OCI-LY7 (cell line): ENCODE measurements around the gene ROCK2. TPM values are rescaled to one million over a fixed set of nuclear protein-coding genes. Genes with fewer than 3 reads are reported as not detected.

ENCODE experiments used
- BruUV-seq: library from RNA; stranded (reverse); fragments of 400-500 nt; replicated peaks from 2 replicates; lab custom pipeline; 2021; lab: Mats Ljungman, UMichigan
- CTCF ChIA-PET: fragments of 300-600 bp; sonication (Branson Sonifier 250); formaldehyde crosslinking; loops from one replicate; lab custom pipeline; 2022; ENCODE audit warnings: antibody characterized with exemption; ENCODE audit not compliant: unreplicated experiment; lab: Charles Lee
- POLR2A ChIA-PET: fragments of 300-600 bp; sonication (Branson Sonifier 250); formaldehyde crosslinking; loops from one replicate; lab custom pipeline; 2022; ENCODE audit warnings: antibody characterized with exemption; lab: Charles Lee
- DNase-seq: peaks from one replicate; pipeline ENCODE4 v3.0.0-alpha.2; 2015; ENCODE audit warnings: low spot score
- H2AFZ ChIP-seq: fragments of 200-600 bp; sonication (generic), shearing (Covaris generic); 2 replicates; pipeline ENCODE4 v1.6.1; 2014; ENCODE audit warnings: mild to moderate bottlenecking, antibody characterized with exemption, low read length, moderate library complexity
- H3K27ac ChIP-seq: fragments of 200-600 bp; sonication (generic); 2 replicates; pipeline ENCODE4 v1.5.1; 2014; ENCODE audit warnings: mixed run types, low read depth, mild to moderate bottlenecking, moderate library complexity, low read length, inconsistent platforms; ENCODE audit not compliant: poor library complexity, severe bottlenecking
- H3K36me3 ChIP-seq: fragments of 200-600 bp; sonication (generic); 2 replicates; pipeline ENCODE4 v1.6.1; 2014; ENCODE audit warnings: mild to moderate bottlenecking, antibody characterized with exemption, low read length, moderate library complexity, mixed read lengths; ENCODE audit not compliant: insufficient read depth
- H3K4me1 ChIP-seq: fragments of 200-600 bp; sonication (generic); 2 replicates; pipeline ENCODE4 v1.5.1; 2014; ENCODE audit warnings: mild to moderate bottlenecking, low read length; ENCODE audit not compliant: insufficient read depth, poor library complexity, severe bottlenecking
- H3K4me2 ChIP-seq: fragments of 200-600 bp; sonication (generic); 2 replicates; pipeline ENCODE4 v1.6.1; 2014; ENCODE audit warnings: mild to moderate bottlenecking, low read length
- H3K4me3 ChIP-seq: fragments of 200-600 bp; sonication (generic); 2 replicates; pipeline ENCODE4 v1.5.1; 2014; ENCODE audit warnings: mild to moderate bottlenecking, low read depth, low read length; ENCODE audit not compliant: poor library complexity, severe bottlenecking
- H3K79me2 ChIP-seq: fragments of 200-600 bp; sonication (generic); 2 replicates; pipeline ENCODE4 v1.6.1; 2016; ENCODE audit warnings: low read depth, mild to moderate bottlenecking, low read length, moderate library complexity, mixed read lengths; ENCODE audit not compliant: insufficient read depth
- H3K9me2 ChIP-seq: fragments of 200-600 bp; sonication (generic); 2 replicates; pipeline ENCODE4 v1.6.1; 2016; ENCODE audit warnings: mild to moderate bottlenecking, low read length, mixed read lengths; ENCODE audit not compliant: insufficient read depth
- H3K9me3 ChIP-seq: fragments of 200-600 bp; sonication (generic); 2 replicates; pipeline ENCODE4 v1.6.1; 2014; ENCODE audit warnings: mild to moderate bottlenecking, mixed run types, low read length, mixed read lengths
- H4K20me1 ChIP-seq: fragments of 200-600 bp; sonication (generic); 2 replicates; pipeline ENCODE4 v1.6.1; 2014; ENCODE audit warnings: mild to moderate bottlenecking, antibody characterized with exemption, low read length, moderate library complexity, mixed read lengths; ENCODE audit not compliant: insufficient read depth
- EZH2phosphoT487 ChIP-seq: fragments of 200-600 bp; sonication (generic); IDR thresholded peaks from 2 replicates; pipeline ENCODE4 v1.6.1; 2018; ENCODE audit warnings: low read depth, borderline replicate concordance, mild to moderate bottlenecking, mixed run types, antibody characterized with exemption, low read length, moderate library complexity, mixed read lengths
- intact Hi-C: fragments of 100-400 bp; cut with micrococcal nuclease; formaldehyde crosslinking; loops from one replicate; pipeline ENCODE4 v1.10.0; 2022; ENCODE audit not compliant: unreplicated experiment
- total RNA-seq, 2 experiments: library from RNA; depleted of rRNA in 1 of 2; stranded (reverse); fragments of >200 nt in 1 of 2; shearing (Covaris generic) in 1 of 2; gene quantifications; 2 replicates each; pipeline ENCODE4 v1.2.3, GENCODE V29; 2014 to 2022
- TF ChIP-seq, protein P1 (sequence below): fragments of 200-600 bp; sonication (generic); conservative IDR thresholded peaks from 2 replicates; pipeline ENCODE4 v1.5.1; 2014; ENCODE audit warnings: mild to moderate bottlenecking, antibody characterized with exemption, low read length, moderate library complexity, mixed read lengths

The ROCK2 gene
- total RNA-seq, 2 experiments from 2014 or later = 12.4 to 21.0 TPM

DNA sequence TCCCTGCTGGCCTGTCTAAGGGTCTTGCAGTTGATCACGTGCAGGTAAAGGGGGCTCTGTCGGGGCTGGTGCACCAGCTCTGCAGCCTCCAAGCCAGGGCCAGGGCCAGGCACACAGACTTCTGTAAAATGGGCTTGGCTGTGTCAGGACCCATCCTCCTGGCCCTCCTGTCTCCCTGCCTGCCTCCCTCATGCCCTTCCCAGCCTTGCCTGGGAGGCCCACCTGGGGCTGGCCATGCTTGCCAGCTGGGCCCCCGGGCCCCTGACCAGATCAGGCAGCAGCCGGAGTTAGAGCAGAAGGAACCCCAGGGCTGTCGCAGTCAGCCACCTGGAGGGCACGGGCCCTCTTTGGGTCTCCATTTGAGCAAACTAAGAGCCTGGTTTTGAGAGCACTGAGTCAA lies 187.1 kb downstream of the ROCK2 start:
- peaks cover 14% of the 10 kb centered on the region for H3K4me1 ChIP-seq
- ChIA-PET POLR2A (interaction anchor here (0.6 kb wide), 1 partner anchor 53 kb away, joined by 3 read pairs; no protein-coding TSS in a partner anchor), CTCF (interaction anchor here (0.6 kb wide), 1 partner anchor 628 kb away, joined by 5 read pairs; no protein-coding TSS in a partner anchor)
- no peak overlapping the region for H3K4me3 ChIP-seq
- H3K27ac ChIP-seq = no peak overlapping the region
- H4K20me1 ChIP-seq = no peaks in the 10 kb centered on the region; the same call in 1 of the 2 replicates
- no peaks in the 10 kb centered on the region for H3K79me2 ChIP-seq
- no peaks in the 10 kb centered on the region for H3K9me3 ChIP-seq
- no peak overlapping the region for H3K4me2 ChIP-seq
- BruUV-seq = no TSS peak
- no peaks in the 10 kb centered on the region for H3K9me2 ChIP-seq
- no peak overlapping the region for H2AFZ ChIP-seq
- TF ChIP-seq, protein P1, sequence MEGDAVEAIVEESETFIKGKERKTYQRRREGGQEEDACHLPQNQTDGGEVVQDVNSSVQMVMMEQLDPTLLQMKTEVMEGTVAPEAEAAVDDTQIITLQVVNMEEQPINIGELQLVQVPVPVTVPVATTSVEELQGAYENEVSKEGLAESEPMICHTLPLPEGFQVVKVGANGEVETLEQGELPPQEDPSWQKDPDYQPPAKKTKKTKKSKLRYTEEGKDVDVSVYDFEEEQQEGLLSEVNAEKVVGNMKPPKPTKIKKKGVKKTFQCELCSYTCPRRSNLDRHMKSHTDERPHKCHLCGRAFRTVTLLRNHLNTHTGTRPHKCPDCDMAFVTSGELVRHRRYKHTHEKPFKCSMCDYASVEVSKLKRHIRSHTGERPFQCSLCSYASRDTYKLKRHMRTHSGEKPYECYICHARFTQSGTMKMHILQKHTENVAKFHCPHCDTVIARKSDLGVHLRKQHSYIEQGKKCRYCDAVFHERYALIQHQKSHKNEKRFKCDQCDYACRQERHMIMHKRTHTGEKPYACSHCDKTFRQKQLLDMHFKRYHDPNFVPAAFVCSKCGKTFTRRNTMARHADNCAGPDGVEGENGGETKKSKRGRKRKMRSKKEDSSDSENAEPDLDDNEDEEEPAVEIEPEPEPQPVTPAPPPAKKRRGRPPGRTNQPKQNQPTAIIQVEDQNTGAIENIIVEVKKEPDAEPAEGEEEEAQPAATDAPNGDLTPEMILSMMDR = no peak
- TF ChIP-seq EZH2phosphoT487 = no peak
- intact Hi-C loops = no loop called here
- DNase-seq = no peak
- H3K36me3 ChIP-seq = no peaks in the 10 kb centered on the region

GRCh38 chr2:11156396-11157075 lies 187.9 kb downstream of the ROCK2 start:
- Histone ChIP-seq H3K27ac (no peak overlapping the region), H2AFZ (no peak overlapping the region), H3K4me3 (peak overlapping the region; percentile 80), H3K4me1 (peaks cover 14% of the 10 kb centered on the region), H4K20me1 (no peaks in the 10 kb centered on the region; the same call in 1 of the 2 replicates), H3K9me3 (no peaks in the 10 kb centered on the region), H3K9me2 (no peaks in the 10 kb centered on the region), H3K79me2 (no peaks in the 10 kb centered on the region), H3K36me3 (no peaks in the 10 kb centered on the region), H3K4me2 (peak overlapping the region; percentile 73)
- intact Hi-C loops = no loop called here
- ChIA-PET CTCF (interaction anchor here (0.6 kb wide), 1 partner anchor 629 kb away, joined by 5 read pairs; no protein-coding TSS in a partner anchor), POLR2A (interaction anchor here (0.6 kb wide), 1 partner anchor 53 kb away, joined by 3 read pairs; no protein-coding TSS in a partner anchor)
- no TSS peak for BruUV-seq
- DNase-seq = no peak
- no peak for TF ChIP-seq EZH2phosphoT487

GRCh38 chr2:11155381-11156035 lies 188.9 kb downstream of the ROCK2 start, which contains the start of gene SLC66A3:
Gene SLC66A3 (plus strand): TSS chr2:11155467. CDS start chr2:11155547, 80 bp downstream.
- CTCF ChIA-PET = interaction anchor here (0.6 kb wide), 2 partner anchors 22 to 23 kb away, joined by 3 to 4 read pairs; a partner anchor contains a TSS
- Histone ChIP-seq H3K36me3 (no peaks in the 10 kb centered on the region), H3K79me2 (no peaks in the 10 kb centered on the region), H2AFZ (peak within 1 kb of the TSS; percentile 86; the same call in 1 of the 2 replicates), H3K9me2 (no peaks in the 10 kb centered on the region), H3K9me3 (no peaks in the 10 kb centered on the region), H3K4me2 (peak within 1 kb of the TSS; percentile 97), H4K20me1 (no peaks in the 10 kb centered on the region; the same call in 1 of the 2 replicates), H3K4me3 (peak within 1 kb of the TSS; percentile 80), H3K27ac (peak within 1 kb of the TSS; percentile 35), H3K4me1 (peaks cover 14% of the 10 kb centered on the region)
- no TSS peak for BruUV-seq
- peak; percentile 89 for DNase-seq
- intact Hi-C loops = loop anchor here (2.0 kb wide), 1 partner anchor 189 kb away; the partner anchor contains the start of gene ROCK2
- POLR2A ChIA-PET = no interaction called here
- TF ChIP-seq, protein P1 = no peak
- TF ChIP-seq EZH2phosphoT487 = no peak
